Activated CD4-positive, alpha-beta T cell treated with anti-CD3 and anti-CD28 coated beads, Interleukin-2, amount 50 U/mL, for 16 hours (primary cell): Measurements from ENCODE around the gene IQCN.

Experiments
- DNase-seq: peaks from one replicate; pipeline ENCODE4 v3.0.0-alpha.2; 2020

The IQCN gene, protein sequence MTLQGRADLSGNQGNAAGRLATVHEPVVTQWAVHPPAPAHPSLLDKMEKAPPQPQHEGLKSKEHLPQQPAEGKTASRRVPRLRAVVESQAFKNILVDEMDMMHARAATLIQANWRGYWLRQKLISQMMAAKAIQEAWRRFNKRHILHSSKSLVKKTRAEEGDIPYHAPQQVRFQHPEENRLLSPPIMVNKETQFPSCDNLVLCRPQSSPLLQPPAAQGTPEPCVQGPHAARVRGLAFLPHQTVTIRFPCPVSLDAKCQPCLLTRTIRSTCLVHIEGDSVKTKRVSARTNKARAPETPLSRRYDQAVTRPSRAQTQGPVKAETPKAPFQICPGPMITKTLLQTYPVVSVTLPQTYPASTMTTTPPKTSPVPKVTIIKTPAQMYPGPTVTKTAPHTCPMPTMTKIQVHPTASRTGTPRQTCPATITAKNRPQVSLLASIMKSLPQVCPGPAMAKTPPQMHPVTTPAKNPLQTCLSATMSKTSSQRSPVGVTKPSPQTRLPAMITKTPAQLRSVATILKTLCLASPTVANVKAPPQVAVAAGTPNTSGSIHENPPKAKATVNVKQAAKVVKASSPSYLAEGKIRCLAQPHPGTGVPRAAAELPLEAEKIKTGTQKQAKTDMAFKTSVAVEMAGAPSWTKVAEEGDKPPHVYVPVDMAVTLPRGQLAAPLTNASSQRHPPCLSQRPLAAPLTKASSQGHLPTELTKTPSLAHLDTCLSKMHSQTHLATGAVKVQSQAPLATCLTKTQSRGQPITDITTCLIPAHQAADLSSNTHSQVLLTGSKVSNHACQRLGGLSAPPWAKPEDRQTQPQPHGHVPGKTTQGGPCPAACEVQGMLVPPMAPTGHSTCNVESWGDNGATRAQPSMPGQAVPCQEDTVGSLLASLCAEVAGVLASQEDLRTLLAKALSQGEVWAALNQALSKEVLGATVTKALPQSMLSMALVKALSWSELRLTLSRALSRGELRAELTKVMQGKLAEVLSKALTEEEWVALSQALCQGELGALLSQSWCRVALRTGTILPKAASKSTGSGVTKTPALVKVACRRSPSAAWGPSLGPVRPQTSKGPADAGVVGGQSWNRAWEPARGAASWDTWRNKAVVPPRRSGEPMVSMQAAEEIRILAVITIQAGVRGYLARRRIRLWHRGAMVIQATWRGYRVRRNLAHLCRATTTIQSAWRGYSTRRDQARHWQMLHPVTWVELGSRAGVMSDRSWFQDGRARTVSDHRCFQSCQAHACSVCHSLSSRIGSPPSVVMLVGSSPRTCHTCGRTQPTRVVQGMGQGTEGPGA (N-terminal part only)

DNA sequence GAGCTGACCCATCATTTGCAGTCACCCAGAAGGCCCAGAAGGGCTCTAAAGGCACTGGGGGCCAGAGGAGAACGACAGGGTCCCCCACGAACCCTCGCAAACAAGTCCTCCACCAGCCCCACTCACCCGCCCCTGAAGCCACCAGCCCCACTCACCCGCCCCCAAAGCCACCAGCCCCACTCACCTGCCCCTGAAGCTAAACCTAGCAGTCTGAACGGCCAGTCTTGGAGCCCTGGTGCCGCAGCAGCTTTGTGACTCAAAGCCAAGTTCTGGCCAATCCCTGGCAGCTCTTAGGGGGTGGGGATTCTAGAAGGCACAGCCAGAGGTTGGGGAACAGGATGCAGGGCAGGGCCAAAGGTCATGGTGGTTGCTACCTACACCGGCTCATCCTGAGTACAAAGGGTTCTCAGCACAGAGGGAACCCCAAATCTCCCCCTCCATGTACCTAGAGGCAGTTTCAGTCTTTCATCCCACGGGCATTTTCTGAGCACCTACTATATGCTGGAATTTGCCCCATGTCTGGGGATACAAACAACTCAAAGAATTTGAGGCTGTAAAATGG lies at the start of gene IQCN:
Gene IQCN, minus strand, starts transcription at position 234 of the 562 bp plus-strand sequence. CDS start 4,974 bp downstream, outside the sequence.
- no peak for DNase-seq

DNA sequence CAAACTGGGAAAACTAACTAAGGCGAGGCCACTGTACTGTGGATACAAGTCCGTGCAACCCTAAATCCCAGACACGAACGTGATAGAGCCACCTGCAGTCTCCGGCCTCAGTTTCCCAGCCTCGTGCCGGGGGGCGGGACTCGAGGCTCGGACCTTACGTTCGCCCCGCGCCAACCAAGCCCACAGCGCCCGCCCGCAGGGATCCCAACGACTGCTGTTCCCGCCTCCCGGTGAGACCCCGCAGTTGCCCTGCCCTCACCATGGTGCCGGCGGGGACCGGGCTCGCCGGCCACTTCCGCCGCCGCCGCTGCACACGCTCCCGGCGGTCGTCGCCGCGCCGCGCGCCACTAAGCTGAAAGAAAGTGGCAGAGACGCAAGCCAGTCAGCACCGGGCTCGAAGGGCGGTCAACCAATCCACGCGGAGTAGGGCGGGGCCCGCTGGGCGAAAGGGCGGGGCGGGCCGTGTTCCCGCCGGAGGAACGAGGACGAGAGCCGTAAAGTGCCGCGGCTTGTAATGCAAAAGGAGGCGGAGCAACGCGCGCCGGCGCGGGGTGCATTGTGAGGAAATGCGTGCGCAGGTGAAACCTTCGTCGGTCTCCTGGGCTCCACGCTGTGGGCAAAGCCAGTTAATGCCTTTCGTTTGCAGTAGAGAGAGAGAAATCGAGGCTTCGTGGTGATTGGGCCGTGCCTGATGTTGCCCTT lies 48.7 kb upstream of the IQCN start, which contains the start of gene LSM4:
Gene LSM4, minus strand, starts transcription at position 318 of the 702 bp plus-strand sequence. Its CDS starts 56 bp downstream, at position 262.
- DNase-seq = peak; percentile 100

DNA sequence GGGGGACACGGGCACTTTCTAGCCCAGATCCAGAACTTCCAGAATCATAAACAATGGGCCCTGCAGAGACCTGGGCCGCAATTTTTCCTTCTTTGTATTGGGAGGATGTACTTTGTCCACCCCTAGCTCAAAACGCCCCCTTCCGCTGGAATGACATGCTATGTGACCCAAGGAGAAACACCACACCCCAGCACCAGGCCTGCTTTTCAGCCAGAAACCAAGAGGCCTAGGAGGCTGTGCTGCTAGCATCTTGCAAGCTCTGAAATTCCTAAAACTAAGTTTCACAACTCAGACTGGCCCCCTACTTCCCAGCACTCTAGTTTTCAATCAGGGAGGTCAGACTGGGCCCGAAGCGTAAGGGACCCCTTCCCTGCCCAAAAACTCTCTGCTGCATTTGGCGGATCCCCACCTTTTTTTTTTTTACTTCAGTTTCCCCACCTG lies 48.1 kb upstream of the IQCN start:
- peak; percentile 70 for DNase-seq

DNA sequence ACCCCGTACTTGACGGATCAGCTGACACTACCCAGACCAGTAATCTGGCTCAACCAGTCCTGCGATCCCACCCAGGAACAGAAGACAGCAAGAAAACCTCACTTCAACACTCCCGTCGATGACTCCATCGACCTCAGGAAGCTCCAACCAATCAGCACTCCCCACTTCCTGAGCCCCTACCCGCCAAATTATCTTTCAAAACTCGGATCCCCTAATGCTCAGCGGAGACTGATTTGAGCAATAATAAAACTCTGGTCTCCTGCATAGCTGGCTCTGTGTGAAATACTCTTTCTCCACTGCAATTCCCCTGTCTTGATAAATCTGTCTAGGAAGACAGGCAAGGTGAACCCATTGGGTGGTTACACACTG lies 47.5 kb upstream of the IQCN start:
- DNase-seq = peak; percentile 77

DNA sequence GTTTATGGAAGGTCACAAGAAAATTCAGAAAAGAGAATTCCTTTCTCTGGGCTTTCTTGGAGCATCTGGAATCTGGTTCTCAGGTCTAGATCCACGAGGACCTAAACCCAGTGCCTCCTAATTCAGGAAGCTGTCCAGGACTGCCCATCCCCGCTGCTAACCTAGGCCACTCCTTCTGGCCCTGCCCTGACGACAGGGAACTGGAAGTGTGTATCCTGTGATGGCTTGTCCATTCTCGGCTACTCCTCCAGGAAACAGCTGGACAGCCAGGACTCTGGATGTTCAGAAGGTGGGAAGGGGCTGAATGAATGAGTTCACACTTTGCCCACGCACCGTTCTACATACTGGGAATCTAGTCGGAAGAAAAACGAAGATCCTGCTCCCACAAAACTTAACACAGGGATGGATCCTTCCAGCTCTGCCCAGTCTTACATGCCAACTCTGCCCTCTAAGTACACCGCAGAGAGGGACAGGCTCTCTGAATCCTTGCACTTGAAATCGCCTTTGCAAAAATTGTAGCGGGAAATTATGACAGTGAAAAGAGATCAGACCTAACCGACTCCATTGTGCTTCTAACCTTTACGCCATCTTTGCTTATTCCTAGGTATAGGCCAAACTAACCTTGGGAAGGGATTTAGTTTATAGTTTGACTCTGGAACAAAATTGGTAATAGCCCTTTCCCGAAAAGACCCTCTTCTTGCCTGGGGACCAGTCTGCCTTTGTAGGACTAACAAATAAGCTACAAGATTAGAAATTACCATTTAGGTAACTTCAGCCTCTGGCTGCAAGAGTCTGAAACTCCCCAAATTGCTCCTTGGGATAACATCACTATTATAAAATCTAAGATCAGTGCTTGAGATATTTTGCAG lies 46.8 kb upstream of the IQCN start:
- no peak for DNase-seq

DNA sequence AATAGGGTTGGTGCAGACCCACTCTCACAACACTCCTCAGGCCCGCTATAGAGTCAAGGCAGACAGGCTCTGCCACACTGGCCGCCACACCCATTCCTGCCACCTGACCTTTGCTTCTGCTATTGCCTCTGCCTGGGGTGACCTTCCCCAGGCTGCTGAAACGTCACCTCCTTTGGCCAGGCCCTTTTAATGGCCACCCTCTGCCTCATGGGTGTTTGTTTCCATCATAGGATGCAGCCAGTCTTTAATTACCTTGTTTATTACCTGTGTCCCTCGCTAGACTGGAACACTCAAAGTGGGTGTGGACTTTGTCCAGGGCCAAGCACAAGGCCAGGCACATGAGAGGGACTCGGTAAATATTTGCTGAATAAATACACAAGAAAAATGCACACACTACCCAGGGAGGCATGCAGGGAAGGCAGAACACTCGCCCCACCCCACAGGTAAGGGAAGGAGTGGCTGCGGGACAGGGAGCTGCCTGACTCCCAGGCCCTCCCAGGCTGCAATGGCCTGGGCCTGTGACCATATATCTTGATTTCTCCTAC lies 45.4 kb upstream of the IQCN start:
- no peak for DNase-seq

DNA sequence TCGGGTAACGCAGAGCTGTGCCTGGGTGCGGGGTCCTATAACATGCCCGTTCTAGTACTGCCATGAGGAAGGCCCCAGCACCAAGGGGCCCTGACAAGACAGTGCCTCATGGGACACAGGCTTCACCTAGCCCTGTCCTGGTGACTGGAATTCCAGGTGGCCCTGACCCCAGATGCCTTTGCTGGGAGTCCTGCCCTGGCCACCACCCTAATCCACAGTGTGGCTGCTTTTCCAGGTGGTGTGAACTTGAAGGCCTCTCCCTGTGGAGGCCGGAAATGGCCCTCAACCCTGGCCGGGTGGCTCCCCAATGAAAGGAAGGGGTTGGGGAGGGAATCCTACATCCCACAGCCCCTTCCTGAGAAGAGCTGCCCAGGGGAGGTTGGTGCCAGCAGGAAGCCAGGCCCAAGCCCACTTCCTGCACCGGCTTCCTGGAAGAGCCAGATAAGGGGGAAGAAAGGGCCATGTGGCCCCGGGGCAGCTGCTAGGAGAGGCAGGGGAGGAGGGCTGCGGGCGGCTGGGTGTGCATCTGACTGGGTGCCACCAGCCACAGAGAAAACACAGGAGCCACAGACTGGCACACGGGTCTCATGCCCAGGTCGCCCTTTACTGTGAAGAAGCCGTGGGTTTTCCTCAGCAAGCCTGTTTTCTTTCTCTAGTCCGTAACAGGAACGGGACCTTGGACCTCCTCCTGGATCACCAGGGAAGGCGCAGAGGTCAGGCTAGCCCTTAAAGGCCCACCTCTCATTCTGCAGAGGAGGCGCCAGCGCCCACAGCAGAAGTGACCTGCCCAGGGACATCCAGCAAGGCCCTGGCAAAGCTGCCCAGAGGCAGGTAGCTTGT lies 43.9 kb upstream of the IQCN start:
- DNase-seq = peak; percentile 76

DNA sequence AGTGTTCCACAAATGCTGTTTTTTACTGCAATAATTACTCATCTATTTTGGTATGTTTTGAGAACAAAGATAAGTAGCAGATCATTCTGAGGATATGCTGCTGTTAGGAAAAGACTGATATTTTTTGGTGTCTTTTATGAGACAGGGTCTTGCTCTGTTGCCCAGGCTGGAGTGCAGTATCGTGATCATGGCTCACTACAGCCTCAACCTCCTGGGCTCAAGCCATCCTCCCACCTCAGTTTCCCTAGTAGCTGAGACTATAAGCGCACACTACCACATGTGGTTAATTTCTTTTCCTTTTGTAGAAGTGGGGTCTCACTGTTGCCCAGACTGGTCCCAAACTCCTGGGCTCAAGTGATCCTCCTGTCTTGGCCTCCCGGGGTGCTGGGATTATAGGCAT lies 39.1 kb upstream of the IQCN start:
- DNase-seq = no peak

DNA sequence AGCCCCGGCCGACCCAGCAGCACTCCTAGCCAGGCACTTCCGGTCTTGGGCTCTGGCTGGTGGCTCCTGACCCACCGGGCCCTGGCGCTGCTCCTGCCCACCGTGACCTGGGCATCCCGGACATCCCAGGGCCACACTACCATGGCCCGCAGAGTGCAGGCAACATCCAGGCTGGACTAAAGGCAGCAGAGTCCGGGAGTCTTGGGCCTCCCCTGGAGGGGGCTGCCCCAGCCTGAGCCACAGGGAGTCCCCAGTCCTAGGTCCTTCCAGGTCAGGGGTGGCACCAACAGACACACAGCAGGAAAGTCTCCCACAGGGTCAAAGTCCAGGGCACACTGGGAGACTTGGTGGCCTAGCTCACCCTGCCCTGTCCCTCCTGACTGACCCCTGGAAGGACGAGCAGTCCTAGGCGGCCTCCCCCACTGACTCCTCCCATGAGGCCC lies 37.9 kb upstream of the IQCN start:
- no peak for DNase-seq

DNA sequence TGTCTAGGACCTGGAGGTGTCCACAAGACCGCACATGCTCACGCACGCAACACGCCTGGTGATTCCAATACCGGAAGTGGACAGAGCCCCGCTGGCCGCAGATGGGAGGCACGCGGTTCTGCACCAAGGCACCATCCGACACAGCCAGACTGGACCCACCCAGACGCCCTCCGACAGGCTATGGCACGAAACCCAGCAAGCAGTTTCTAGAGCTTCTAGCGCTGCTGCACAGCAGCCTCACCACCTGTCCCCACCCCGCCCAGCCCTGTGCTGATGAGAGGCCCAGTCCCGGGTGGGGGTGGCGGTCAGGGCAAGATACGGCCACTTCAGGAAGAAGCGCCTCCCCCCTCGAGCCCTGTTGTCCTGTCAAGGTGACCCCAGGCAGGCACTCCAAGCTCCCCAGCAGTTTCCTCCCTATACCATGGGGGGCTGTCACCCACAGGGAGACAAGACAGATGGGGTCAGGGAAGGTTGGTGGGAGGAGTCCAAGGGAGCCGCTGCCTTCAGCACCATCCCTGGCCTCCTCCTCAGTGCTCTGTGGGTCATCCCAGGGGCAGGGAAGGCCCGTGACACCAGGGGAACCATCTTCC lies 37.3 kb upstream of the IQCN start:
- no peak for DNase-seq

DNA sequence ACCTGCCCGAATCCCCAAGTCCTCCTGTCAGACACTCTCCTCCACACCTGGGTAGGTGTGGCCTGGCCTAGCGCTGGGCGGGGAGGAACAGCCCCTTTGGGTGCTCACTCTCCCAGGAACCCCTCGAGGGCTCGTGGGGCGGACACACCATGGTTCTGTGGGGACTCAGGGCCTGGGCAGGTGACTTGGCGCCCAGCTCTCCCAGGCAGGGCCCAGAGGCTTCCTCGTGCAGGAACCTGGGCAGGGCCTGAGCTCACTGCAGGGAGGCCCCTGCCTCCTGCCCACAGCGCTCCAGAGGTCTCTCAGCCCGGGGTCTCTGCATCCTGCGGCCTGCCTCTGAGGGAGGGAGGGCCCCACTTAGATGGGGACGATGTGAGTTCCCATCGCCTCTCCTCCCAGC lies 36.7 kb upstream of the IQCN start:
- DNase-seq = no peak

DNA sequence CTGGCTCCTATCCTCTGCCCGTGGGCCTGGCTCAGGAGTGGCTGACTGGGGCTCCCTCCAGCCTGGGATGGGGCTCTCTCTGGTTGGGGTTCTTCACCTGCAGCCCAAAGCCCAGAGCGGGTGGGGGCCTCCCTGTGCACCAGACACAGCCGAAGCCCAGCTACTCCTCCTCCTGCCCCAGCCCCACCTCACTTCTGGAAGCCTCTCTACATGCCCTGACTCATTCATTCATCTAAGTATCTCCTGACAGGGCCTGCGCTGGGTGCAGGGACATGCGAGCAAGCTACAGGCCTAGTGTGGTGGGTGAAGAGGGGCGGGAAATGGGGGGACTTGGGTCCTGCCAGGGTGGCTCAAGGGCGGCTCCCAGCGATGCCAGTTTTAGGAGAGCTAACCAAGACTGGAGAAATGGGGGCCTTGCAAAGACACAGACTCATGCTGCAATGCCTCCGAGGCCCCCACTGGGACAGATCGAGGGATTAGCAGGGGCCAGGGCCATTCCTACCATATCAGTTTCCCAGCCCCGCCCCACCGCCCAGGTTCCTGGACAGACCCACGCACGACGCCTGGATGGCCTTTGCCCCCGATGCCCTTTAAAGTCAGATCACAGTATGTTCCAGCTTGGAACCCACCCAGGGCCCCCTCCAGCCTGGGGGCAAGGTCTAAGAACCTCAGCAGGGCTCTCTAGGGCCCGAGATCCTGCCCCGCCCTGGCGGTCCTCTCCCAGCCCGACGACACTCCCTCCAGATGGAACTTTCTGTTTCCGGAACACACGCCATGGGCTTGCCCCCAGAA lies 36.1 kb upstream of the IQCN start:
- DNase-seq = no peak

DNA sequence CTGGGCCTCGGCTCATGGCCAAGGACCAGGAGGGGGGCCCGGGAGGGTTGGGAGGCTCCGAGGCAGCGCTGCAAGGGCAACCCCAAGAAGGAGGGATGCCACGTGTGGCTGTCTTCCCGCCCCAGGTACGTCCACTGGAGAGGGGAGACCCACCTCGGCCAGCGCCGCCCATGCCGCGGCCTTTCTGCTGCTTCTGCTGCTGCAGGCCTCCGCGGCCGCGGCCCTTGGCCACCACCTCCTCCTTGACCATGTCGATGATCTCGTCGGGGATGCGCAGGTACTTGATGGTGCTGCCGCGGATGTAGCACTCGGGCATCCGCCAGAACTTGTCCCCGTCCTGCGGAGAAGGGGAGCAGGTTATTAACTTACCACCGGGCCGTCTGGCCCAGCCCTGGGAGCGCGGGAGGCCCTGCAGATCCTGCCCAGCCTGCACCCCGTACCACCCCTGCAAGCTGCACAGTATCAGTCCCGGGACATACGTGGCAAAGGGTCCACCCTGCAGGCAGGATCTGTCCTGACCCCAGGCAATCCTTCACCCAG lies 35.3 kb upstream of the IQCN start:
- DNase-seq = no peak

DNA sequence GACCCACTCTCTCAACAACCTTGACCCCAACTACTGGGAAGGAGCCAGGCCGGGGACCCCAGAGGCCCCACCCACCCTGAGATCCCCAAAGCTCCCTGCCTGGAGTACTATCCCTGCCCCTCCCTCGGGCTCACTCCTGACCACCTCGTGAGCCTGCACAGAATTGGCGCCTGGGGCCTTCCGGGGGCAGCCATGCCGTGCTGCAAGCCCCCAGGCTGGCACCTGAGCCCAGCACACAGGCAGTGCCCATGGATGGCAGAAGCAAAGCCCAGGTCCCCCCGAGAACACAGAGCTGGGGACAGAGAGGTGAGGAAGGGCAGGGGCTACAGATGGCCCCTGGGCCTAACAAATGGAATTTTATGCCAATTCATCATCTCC lies 34.7 kb upstream of the IQCN start:
- DNase-seq = no peak

DNA sequence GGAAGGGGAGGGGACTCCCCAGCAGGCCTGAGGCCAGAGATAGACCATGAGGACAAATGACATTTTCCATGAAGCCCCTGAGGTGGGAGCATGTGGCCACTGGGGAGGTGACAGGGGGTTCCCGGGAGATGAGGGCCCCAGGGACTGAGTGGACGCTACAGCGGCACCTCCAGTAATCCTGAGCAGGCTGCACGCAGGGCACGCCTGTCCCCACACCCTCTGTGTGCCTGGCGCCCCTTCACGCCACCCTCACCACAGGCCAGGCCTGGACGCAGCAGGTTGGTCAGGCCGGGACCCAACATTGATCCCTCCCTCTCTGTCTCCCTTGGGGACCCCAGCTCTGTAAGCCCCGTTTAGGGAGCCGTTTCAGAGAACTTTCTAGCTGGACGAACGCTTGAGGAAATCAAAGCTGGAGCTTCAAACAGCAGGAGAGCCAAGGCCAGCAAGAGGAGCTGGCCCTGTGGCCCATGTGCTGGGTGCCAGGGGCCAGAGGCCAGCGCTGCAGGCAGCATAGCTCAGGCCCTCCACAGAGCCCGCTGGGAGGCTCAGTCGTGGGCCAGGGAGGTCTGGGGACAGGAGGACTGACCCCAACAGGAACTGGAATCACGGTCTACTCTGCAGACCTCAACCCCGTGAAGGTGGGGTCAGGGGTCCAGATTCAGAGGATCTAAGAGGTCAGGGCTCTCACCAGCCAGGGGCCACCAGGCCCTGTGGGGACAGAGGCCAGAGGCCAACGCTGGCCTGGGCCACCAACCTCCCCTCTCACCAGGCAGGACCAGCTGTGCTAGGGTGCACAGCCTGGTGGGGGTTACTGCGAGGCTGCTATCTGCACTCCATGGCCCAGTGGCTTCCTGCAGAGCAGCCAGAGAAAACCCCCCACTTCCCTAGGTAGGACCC lies 34.0 kb upstream of the IQCN start:
- DNase-seq = no peak

DNA sequence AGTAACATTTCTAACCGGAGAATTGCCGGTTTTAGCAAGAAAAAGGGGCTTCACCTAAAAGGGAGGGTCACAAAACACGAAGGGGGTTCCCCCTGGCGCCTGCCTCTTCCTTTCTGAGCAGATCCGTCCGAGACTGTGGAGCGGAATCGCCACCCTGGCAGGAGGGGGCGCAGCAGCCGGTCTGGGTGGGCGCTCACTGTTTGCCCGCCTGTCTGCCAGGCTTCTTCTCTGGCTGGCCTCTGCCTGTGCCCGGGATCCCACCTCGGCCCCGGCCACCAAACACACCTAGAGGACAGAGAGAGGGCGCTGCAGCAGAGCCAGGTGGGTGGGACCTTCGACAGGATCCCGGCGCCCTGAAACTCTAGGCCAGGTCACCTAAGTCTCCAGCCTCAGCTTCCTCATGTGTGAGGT lies 33.0 kb upstream of the IQCN start:
- DNase-seq = no peak

DNA sequence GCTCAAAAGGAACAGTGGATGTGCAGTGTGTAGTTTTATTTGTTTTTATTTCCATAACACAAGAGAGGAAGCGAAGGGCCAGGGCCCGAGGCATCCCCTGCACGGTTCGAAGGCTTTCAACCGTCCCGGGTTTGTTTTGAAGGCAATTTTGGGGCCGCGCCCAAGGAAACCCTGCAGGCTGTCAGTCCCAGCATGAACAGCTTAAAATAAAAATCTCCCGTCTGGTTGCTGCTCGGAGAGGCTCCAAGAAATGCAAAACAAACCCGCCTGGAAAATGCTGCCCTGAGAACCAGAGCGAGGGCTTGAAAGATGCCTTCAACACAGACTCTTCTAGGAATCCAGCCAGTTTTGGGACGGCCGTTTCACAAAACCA lies 32.6 kb upstream of the IQCN start:
- no peak for DNase-seq
